Gastrocnemius medialis (tissue), 4 donors: ENCODE measurements around the gene GAS7. TPM values are rescaled to one million over a fixed set of nuclear protein-coding genes. Genes with fewer than 3 reads are reported as not detected.

Source experiments
- ATAC-seq, 2 donors: fragments of 150-250 bp; one replicate each; pipeline ENCODE4 v1.9.1; 2016
- DNase-seq, 2 donors: peaks; one replicate each; pipeline ENCODE4 v3.0.0-alpha.2; 2019
- H3K27ac ChIP-seq, 4 donors: fragments of 200-600 bp; sonication (generic); 1 replicate in 1 of 4; 2 replicates in 3 of 4; pipeline ENCODE4 v1.5.1; 2016 to 2018; ENCODE audit warnings: mild to moderate bottlenecking in 2 of 4, moderate library complexity in 1 of 4
- H3K27me3 ChIP-seq, 3 donors: fragments of 200-600 bp; sonication (generic) in 2 of 3; 1 replicate in 1 of 3; 2 replicates in 2 of 3; pipeline versions ENCODE4 v1.5.1 to v1.6.0; 2016 to 2019; ENCODE audit warnings: mild to moderate bottlenecking in 1 of 3, moderate library complexity in 1 of 3
- H3K36me3 ChIP-seq, 2 donors: fragments of 200-600 bp; sonication (generic) in 1 of 2; one replicate each; pipeline ENCODE4 v1.5.1; 2017 to 2018
- H3K4me1 ChIP-seq, 2 donors: fragments of 200-600 bp; sonication (generic) in 1 of 2; one replicate each; pipeline ENCODE4 v1.5.1; 2016 to 2017; ENCODE audit warnings: mild to moderate bottlenecking in 2 of 2
- H3K4me3 ChIP-seq, 4 donors: fragments of 200-600 bp; sonication (generic) in 3 of 4; 1 replicate in 1 of 4; 2 replicates in 3 of 4; pipeline ENCODE4 v1.5.1; 2016 to 2019; ENCODE audit warnings: mild to moderate bottlenecking in 2 of 4
- H3K9me3 ChIP-seq, 3 donors: fragments of 200-600 bp; sonication (generic) in 2 of 3; 1 replicate in 1 of 3; 2 replicates in 2 of 3; pipeline ENCODE4 v1.5.1; 2016 to 2019
- POLR2A ChIP-seq, 2 donors: fragments of 450-650 bp; IDR thresholded peaks; one replicate each; pipeline ENCODE4 v1.6.1; 2017; ENCODE audit warnings: antibody characterized with exemption in 2 of 2, mild to moderate bottlenecking in 2 of 2, moderate library complexity in 2 of 2
- in situ Hi-C, 4 donors: fragments of 200-750 bp; cut with MboI; loops; one replicate each; pipeline versions ENCODE4 v1.15.0 to v1.8.0; 2017; ENCODE audit warnings: low sequenced_read_pairs in 4 of 4
- intact Hi-C: fragments of 100-400 bp; cut with DNase I; formaldehyde crosslinking; loops from one replicate; pipeline ENCODE4 v1.15.1; 2023; ENCODE audit warnings: low total_unique reads
- total RNA-seq, 4 donors: library from RNA; depleted of rRNA; stranded (reverse); fragments of >200 nt; gene quantifications; one replicate each; pipeline versions ENCODE4 v1.1.0 to v1.2.3, GENCODE V29; 2016
- TF ChIP-seq, protein P1 (sequence below), 5 experiments: fragments of 450-650 bp in 3 of 5; fragments of 200-600 bp in 2 of 5; sonication (generic) in 2 of 5; IDR thresholded peaks in 4 of 5; conservative IDR thresholded peaks in 1 of 5; 1 replicate in 4 of 5; 2 replicates in 1 of 5; pipeline ENCODE4 v1.5.1; 2016 to 2019; ENCODE audit warnings: antibody characterized with exemption in 5 of 5, mild to moderate bottlenecking in 3 of 5, moderate library complexity in 3 of 5

GAS7 gene
- total RNA-seq, 4 donors from 2014 or later: 5.8 to 7.1 (median 6.1) TPM

DNA sequence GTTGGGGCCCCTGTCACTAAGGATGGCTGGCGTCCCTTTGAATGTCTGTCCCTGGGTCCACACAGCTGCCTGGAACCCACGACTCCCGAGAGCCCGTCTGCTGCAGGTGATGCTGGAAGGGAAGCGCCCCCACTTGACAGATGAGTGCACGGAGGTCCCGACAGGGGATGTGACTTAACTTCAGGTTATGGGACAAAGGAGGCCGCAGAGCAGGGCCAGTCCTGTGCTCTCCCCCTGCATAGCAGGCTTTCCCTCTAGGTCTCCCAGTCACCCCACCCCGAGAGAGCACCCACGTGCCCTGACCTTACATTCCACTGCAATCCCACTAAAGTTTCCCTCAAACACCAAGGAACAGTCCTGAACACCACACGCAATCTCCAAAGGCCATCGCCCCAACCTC lies 287.3 kb downstream of the GAS7 start:
- no peaks in the 10 kb centered on the region for H3K9me3 ChIP-seq
- DNase-seq: no peak
- no peak overlapping the region for H3K27ac ChIP-seq
- TF ChIP-seq, protein P1, sequence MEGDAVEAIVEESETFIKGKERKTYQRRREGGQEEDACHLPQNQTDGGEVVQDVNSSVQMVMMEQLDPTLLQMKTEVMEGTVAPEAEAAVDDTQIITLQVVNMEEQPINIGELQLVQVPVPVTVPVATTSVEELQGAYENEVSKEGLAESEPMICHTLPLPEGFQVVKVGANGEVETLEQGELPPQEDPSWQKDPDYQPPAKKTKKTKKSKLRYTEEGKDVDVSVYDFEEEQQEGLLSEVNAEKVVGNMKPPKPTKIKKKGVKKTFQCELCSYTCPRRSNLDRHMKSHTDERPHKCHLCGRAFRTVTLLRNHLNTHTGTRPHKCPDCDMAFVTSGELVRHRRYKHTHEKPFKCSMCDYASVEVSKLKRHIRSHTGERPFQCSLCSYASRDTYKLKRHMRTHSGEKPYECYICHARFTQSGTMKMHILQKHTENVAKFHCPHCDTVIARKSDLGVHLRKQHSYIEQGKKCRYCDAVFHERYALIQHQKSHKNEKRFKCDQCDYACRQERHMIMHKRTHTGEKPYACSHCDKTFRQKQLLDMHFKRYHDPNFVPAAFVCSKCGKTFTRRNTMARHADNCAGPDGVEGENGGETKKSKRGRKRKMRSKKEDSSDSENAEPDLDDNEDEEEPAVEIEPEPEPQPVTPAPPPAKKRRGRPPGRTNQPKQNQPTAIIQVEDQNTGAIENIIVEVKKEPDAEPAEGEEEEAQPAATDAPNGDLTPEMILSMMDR (IDR thresholded peaks at IDR 0.05 in 4 of 5, conservative IDR thresholded peaks at IDR 0.05 in 1 of 5): no peak
- no peak for TF ChIP-seq POLR2A (IDR thresholded peaks at IDR 0.05)
- no peak overlapping the region for H3K4me3 ChIP-seq
- ATAC-seq: no peak
- in situ Hi-C loops: loop anchor here in 3 of 4 donors (25.0 kb wide), 3 partner anchors 99 to 701 kb away; partner anchors contain the start of gene GSG1L2 (in 1 of the 3)
- no peaks in the 10 kb centered on the region for H3K36me3 ChIP-seq
- H3K4me1 ChIP-seq: no peaks in the 10 kb centered on the region
- intact Hi-C loops: no loop called here
- peaks cover 0 to 7% (median 0%) of the 10 kb centered on the region in 3 donors for H3K27me3 ChIP-seq

DNA sequence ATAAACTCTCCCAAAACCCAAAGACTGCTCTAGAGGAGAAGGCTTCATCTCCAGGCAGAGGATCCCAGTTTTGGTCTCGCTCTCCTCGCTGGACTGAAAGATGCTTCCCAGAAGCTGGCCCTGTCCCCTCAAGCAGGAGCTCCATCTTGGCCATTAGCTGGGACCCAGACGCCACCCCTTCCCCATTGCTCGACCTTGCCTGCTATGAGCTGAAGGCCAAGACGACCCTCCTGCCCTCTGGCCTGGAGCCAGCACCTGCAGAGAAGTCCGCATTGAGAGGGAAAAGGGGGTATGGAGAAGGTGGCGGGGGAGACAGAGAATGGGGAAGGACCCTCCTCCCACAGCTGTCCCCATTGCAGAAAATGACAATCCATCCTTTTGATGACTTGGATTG lies 289.8 kb downstream of the GAS7 start:
- Histone ChIP-seq H3K36me3 (no peaks in the 10 kb centered on the region), H3K4me3 (no peak overlapping the region), H3K27ac (no peak overlapping the region), H3K27me3 (peaks cover 0 to 7% (median 0%) of the 10 kb centered on the region in 3 donors), H3K4me1 (no peaks in the 10 kb centered on the region), H3K9me3 (no peaks in the 10 kb centered on the region)
- TF ChIP-seq POLR2A (IDR thresholded peaks at IDR 0.05): no peak
- TF ChIP-seq, protein P1 (IDR thresholded peaks at IDR 0.05 in 4 of 5, conservative IDR thresholded peaks at IDR 0.05 in 1 of 5): no peak
- in situ Hi-C loops: loop anchor here in 3 of 4 donors (25.0 kb wide), 3 partner anchors 96 to 704 kb away; partner anchors contain the start of gene GSG1L2 (in 1 of the 3)
- intact Hi-C loops: no loop called here
- ATAC-seq (no peak), DNase-seq (no peak)

DNA sequence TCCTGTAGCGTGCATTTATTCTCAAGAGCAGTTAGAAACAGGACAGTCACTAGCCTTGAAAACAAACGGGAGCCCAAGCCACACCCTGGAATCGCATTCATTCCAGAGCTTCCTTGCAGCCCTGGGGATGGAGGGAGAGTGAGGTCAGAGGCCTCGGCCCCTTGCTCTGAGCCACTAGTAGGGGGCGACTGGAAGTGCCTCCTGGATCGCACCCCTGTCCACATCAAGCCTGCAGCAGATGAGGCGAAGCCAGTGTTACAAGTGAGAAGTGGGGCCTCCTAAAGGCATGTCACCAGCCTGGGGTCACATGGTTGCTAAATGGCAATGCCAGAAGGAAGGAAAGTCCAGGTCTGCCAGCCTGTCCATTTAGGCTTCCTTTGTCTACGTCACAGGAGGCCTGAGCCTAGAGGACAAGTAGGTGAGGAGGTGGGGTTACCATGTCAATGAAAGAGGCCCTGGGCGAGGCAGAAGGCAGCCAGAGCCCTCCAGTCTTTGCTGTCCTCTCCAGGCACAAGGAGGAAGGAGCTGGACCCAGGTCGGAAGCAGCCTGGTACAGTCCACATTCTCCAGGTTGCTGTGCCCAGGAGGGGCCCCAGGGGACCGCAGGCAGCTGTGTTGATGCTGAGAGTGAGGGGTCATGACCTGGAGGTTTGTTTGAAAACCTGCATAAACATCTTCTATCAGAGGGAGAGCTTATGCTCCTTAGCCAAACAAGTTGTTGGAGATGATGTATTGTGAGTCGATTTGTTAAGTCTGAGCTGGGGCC lies 290.3 kb downstream of the GAS7 start:
- ATAC-seq: no peak

DNA sequence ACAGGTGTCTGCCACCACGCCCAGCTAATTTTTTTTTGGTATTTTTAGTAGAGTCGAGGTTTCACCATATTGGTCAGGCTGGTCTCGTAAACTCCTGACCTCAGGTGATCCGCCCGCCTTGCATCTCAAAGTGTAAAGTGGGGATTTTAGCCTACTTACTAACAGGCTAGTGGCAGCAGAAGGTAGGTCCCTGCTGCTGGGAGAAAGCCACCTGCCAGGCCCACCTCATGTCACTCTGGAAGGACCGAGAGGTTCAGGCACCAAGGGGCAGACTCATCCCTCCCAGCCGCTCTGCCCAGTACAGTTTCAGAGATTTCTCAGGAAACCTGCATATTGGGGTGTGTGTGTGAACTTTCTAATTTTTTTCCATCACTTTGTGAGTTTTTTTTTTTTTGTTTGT lies 291.3 kb downstream of the GAS7 start:
- Histone ChIP-seq H3K9me3 (no peaks in the 10 kb centered on the region), H3K4me1 (no peaks in the 10 kb centered on the region), H3K27me3 (peaks cover 0 to 7% (median 0%) of the 10 kb centered on the region in 3 donors), H3K27ac (no peak overlapping the region), H3K4me3 (no peak overlapping the region), H3K36me3 (no peaks in the 10 kb centered on the region)
- intact Hi-C loops: no loop called here
- no peak for ATAC-seq
- no peak for DNase-seq
- TF ChIP-seq, protein P1 (IDR thresholded peaks at IDR 0.05 in 4 of 5, conservative IDR thresholded peaks at IDR 0.05 in 1 of 5): no peak
- TF ChIP-seq POLR2A (IDR thresholded peaks at IDR 0.05): no peak
- in situ Hi-C loops: loop anchor here in 3 of 4 donors (25.0 kb wide), 3 partner anchors 95 to 705 kb away; partner anchors contain the start of gene GSG1L2 (in 1 of the 3)

More for the DNA sequence above, 290.3 kb downstream of the GAS7 start:
- intact Hi-C loops: no loop called here
- Histone ChIP-seq H3K4me1 (no peaks in the 10 kb centered on the region), H3K4me3 (no peak overlapping the region), H3K9me3 (no peaks in the 10 kb centered on the region), H3K36me3 (no peaks in the 10 kb centered on the region), H3K27me3 (peaks cover 0 to 7% (median 0%) of the 10 kb centered on the region in 3 donors), H3K27ac (no peak overlapping the region)
- no peak for DNase-seq
- TF ChIP-seq, protein P1 (IDR thresholded peaks at IDR 0.05 in 4 of 5, conservative IDR thresholded peaks at IDR 0.05 in 1 of 5): no peak
- no peak for TF ChIP-seq POLR2A (IDR thresholded peaks at IDR 0.05)
- in situ Hi-C loops: loop anchor here in 3 of 4 donors (25.0 kb wide), 3 partner anchors 96 to 704 kb away; partner anchors contain the start of gene GSG1L2 (in 1 of the 3)
